ENCODE measurements around the gene RAB31. TPM values are rescaled to one million over a fixed set of nuclear protein-coding genes. Genes with fewer than 3 reads are reported as not detected.

Gene RAB31
- total and polyA plus RNA-seq, 2 of the 13 experiments (the other 11 are each of a cell fraction or from before 2014, with no cell fraction given) = 1.1 to 1.7 TPM

DNA sequence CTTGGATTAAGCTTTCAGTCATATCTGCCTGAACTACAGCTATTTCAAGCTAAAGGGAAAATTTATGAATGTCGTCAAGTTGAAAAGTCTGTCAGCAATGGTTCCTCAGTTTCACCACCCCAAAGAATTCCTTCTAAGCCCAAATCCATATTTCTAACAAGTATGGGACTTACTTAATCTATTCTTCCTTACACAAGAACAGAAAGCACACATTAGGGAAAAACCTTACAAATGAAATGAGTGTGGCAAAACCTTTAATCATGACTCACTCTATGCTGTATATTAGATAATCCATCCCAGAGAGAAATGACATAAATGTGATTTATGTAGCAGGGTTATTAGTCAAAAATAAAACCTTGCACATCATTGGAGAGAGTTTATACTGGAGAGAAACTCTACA lies 78.9 kb downstream of the RAB31 start (continued):
- TF ChIP-seq, protein P1, sequence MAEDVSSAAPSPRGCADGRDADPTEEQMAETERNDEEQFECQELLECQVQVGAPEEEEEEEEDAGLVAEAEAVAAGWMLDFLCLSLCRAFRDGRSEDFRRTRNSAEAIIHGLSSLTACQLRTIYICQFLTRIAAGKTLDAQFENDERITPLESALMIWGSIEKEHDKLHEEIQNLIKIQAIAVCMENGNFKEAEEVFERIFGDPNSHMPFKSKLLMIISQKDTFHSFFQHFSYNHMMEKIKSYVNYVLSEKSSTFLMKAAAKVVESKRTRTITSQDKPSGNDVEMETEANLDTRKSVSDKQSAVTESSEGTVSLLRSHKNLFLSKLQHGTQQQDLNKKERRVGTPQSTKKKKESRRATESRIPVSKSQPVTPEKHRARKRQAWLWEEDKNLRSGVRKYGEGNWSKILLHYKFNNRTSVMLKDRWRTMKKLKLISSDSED (CRISPR knock-in tag; IDR thresholded peaks at IDR 0.05) = no peak
- no peak for TF ChIP-seq ZBTB20 (CRISPR knock-in tag; IDR thresholded peaks at IDR 0.05; ENCODE audit: borderline replicate concordance, low read depth)
- TF ChIP-seq ZNF775 (CRISPR knock-in tag; IDR thresholded peaks at IDR 0.05; ENCODE audit: borderline replicate concordance) = no peak
- TF ChIP-seq ZNF569 (CRISPR knock-in tag; IDR thresholded peaks at IDR 0.05; ENCODE audit: borderline replicate concordance) = no peak
- no peak for TF ChIP-seq ZNF776 (CRISPR knock-in tag; IDR thresholded peaks at IDR 0.05)
- TF ChIP-seq ZNF296 (CRISPR knock-in tag; conservative IDR thresholded peaks at IDR 0.05) = no peak
- TF ChIP-seq GPN1 (CRISPR knock-in tag; IDR thresholded peaks at IDR 0.05; ENCODE audit: borderline replicate concordance) = no peak
- no peak for TF ChIP-seq ZNF841 (CRISPR knock-in tag; IDR thresholded peaks at IDR 0.05; ENCODE audit: borderline replicate concordance)
- TF ChIP-seq ZNF160 (CRISPR knock-in tag; IDR thresholded peaks at IDR 0.05) = no peak
- no peak for TF ChIP-seq NR2F6 (IDR thresholded peaks at IDR 0.05)
- no peak for TF ChIP-seq NR2F6 (CRISPR knock-in tag; IDR thresholded peaks at IDR 0.05)

DNA sequence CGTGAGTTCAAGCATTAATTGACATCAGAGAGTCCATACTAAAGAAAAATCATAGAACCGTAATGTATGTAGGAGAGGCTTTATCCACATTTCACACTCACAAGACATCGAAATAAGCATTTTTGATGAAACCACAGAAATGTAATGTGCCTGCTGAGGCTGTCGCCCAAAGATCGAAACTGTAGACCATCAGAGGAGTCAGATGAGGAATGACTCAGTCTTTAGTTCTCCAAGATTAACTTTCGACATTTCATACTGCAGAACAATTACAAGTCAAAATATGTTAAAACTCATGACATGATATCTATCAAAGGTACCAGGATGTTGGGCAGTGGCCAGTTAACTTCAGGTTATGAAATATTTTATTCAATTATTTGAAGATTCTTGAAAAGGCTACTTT lies 79.6 kb downstream of the RAB31 start:
- Histone ChIP-seq H3K79me2 (ENCODE audit: insufficient read depth, low read length) (no peaks in the 10 kb centered on the region), H3K4me1 (ENCODE audit: insufficient read depth, low read length) (no peaks in the 10 kb centered on the region), H3K4me2 (ENCODE audit: low read depth, low read length) (no peak overlapping the region), H3K9me3 (ENCODE audit: low read length) (no peaks in the 10 kb centered on the region), H3K27ac (ENCODE audit: extremely low read length, insufficient read depth, low read length) (no peak overlapping the region), H3K27me3 (ENCODE audit: control insufficient read depth in 1 of 2, insufficient read depth in 2 of 2, low read length in 2 of 2) (no peaks in the 10 kb centered on the region; a peak in 2 of 5 replicates), H2AFZ (ENCODE audit: low read length) (no peak overlapping the region), H3K4me3 (replicated peaks in 1 of 3; ENCODE audit: insufficient read depth in 1 of 3, low read depth in 2 of 3, low read length in 3 of 3) (no peak overlapping the region), H3K9ac (ENCODE audit: insufficient read depth, low read depth, low read length) (no peak overlapping the region), H4K20me1 (ENCODE audit: insufficient read depth, low read length) (no peaks in the 10 kb centered on the region), H3K36me3 (replicated peaks in 1 of 2; ENCODE audit: control insufficient read depth in 1 of 2, insufficient read depth in 2 of 2, low read length in 2 of 2) (no peaks in the 10 kb centered on the region)
- no peak for ATAC-seq
- FAIRE-seq = no peak
- POLR2A ChIA-PET = no interaction called here
- no TSS peak for BruUV-seq (replicated peaks)
- no peak for DNase-seq (ENCODE audit: low spot score)
- in situ Hi-C loops (cut with HindIII; ENCODE audit: extremely low pct_ligation_motif_present, low pct_unique_long_range_greater_than_20kb) = no loop called here
- intact Hi-C loops (cut with micrococcal nuclease; ENCODE audit: unreplicated experiment) = no loop called here
- WGBS (ENCODE audit: low lambda C conversion rate) = 58% methylated on average over 6 of the region's 6 CpGs
- TF ChIP-seq SMARCE1 (IDR thresholded peaks at IDR 0.05; ENCODE audit: borderline replicate concordance) = no peak
- no peak for TF ChIP-seq HMG20B (CRISPR knock-in tag; conservative IDR thresholded peaks at IDR 0.05)
- TF ChIP-seq ATF2 (CRISPR knock-in tag; IDR thresholded peaks at IDR 0.05) = no peak
- TF ChIP-seq CREM (IDR thresholded peaks at IDR 0.05) = no peak
- no peak for TF ChIP-seq CREM (CRISPR knock-in tag; IDR thresholded peaks at IDR 0.05)
- no peak for TF ChIP-seq CCDC6 (CRISPR knock-in tag; IDR thresholded peaks at IDR 0.05)
- TF ChIP-seq ZMYM2 (CRISPR knock-in tag; IDR thresholded peaks at IDR 0.05) = no peak
- TF ChIP-seq EED (CRISPR knock-in tag; IDR thresholded peaks at IDR 0.05) = no peak
- no peak for TF ChIP-seq CAMTA2 (CRISPR knock-in tag; IDR thresholded peaks at IDR 0.05; ENCODE audit: borderline replicate concordance)
- TF ChIP-seq, protein P2, sequence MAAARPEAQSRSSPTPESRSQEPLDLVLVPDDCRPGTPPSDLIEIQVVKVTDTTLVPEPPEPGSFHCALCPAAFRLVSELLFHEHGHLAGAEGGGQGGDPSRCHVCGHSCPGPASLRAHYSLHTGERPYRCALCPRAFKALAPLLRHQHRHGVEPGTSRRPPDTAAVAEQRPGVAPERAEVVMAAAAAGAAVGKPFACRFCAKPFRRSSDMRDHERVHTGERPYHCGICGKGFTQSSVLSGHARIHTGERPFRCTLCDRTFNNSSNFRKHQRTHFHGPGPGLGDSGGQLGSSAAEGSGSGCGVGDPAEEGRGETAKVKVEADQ (CRISPR knock-in tag; IDR thresholded peaks at IDR 0.05; ENCODE audit: borderline replicate concordance) = no peak
- CTCF ChIA-PET (ENCODE audit: low intra/inter-chr PET ratio, low total read pairs) = no interaction called here
